Measurements from ENCODE around the gene HTT-AS.

- no peak for TF ChIP-seq CTCF (IDR thresholded peaks at IDR 0.05; ENCODE audit: low read depth, low read length)
- no peak for TF ChIP-seq EZH2phosphoT487 (IDR thresholded peaks at IDR 0.05; ENCODE audit: low read depth)
Measured at GRCh38 chr4:3079694-3080123, 5.4 kb upstream of the HTT-AS start.
